Vagina (tissue), 2 donors: Measurements from ENCODE around the gene AEBP1.

ENCODE experiments used
- CTCF ChIP-seq, 3 experiments: fragments of 450-650 bp in 2 of 3; fragments of 200-600 bp in 1 of 3; sonication (generic) in 1 of 3; IDR thresholded peaks; one replicate each; pipeline ENCODE4 v1.5.1; 2017 to 2019; ENCODE audit warnings: antibody characterized with exemption in 3 of 3, mild to moderate bottlenecking in 2 of 3, moderate library complexity in 2 of 3
- POLR2A ChIP-seq, 2 donors: fragments of 450-650 bp; IDR thresholded peaks; one replicate each; pipeline ENCODE4 v1.6.1; 2017; ENCODE audit warnings: antibody characterized with exemption in 2 of 2, mild to moderate bottlenecking in 2 of 2, moderate library complexity in 2 of 2

- TF ChIP-seq CTCF (IDR thresholded peaks at IDR 0.05) (no peak), POLR2A (IDR thresholded peaks at IDR 0.05) (peak in 1 of 2 donors; percentile 44)
Observed at GRCh38 chr7:44103923-44104859, at the start of gene AEBP1.
